HG03139 (cell line): Measurements from ENCODE around the gene FOXK2.

ENCODE experiments used
- ATAC-seq: cut with Tn5 transposase; IDR thresholded peaks from one replicate; pipeline ENCODE4 v1.9.1; 2021; ENCODE audit not compliant: unreplicated experiment

Gene FOXK2

DNA sequence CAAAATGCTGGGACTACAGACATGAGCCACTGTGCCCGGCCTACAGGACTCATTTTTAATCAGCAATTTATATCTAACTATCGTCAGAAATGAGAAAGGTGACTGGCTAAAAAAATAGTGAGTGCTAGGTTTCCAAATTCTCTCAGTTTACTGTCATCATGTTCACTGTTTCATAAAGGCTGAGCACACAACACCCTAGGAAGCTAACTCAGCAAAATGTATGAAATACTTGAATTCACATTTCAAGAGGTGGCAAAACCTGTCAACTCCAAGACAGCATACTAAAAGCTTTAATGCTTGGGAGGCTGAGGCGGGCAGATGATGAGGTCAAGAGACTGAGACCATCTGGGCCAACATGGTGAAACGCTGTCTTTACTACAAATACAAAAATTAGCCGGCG lies 112.0 kb downstream of the FOXK2 start:
- no peak for ATAC-seq

DNA sequence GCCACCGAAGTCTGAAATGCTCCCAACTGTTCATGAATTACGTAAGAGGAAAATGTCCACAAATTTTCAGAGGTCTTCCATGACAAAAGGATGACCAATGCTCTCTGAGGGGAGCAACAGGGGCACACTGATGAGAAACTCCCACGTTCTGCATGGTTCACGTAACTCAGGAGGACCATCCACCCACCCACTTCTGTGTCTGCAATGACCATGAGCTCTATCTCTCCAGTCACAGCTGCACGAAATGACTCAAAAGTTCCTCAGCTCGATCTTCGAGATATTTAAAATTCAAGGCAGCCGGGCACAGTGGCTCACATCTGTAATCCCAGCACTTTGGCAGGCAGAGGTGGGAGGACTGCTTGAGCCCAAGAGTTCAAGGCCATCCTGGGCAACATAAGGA lies 112.9 kb downstream of the FOXK2 start:
- no peak for ATAC-seq

DNA sequence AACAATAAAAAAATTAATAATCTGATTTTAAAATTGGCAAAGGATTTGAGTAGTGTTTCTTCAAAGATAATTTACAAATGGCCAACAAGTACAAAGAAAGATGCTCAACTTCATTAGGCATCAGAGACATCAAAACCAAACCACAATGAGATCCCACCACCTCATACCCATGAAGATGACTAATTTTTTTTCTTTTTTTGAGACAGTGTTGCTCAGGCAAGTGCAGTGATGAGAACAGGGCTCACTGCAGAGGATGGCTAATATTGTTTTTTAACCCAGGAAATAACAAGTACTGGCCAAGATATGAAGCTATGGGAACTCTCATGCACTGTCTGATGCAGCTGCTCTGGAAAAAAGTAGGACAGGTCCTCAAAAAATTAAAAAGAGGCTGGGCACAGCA lies 113.8 kb downstream of the FOXK2 start:
- no peak for ATAC-seq

DNA sequence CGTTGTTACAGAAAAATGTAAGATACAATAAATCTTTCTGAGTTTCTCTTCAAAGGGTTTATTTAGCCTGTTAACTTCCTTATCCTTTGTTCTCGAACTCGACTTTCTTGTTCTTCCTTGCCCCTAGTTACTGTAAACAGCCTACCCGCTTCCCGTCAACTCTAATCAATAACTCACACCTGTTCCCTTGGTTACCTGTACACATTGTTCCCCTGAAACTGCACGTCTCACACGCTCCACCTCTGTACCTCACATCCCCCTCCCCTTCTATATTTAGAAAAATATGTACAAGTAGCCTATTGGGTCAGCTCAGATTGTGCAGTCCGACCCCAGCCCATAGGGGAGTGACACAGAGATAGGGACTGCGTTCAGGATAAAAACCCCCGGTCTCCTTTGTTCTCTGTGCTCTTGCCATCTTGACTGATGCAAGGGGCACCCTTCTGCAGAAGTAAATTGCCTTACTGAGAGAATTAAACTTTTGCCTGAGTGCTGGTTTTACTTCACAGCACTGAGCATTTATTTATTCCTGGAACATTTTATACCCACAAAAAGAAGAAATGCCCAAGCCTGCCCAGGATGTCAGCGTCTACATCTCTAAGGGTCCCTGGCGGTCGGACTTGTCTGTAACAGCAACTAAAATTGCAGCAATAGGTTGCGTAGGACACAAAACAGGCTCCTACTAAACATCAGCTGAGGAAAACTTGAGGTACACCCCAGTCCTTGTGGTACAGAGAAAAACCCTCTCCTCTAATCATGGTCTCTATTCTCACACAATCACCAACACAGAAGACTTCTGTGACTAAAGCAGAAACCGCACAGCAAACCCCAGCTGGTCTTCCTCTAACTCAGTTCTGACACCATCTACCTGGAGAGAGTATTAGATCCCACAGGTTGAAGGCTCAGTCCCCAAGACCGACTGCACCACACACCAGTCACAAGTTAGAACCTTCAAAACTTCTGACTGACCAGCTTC lies 117.4 kb downstream of the FOXK2 start:
- no peak for ATAC-seq

DNA sequence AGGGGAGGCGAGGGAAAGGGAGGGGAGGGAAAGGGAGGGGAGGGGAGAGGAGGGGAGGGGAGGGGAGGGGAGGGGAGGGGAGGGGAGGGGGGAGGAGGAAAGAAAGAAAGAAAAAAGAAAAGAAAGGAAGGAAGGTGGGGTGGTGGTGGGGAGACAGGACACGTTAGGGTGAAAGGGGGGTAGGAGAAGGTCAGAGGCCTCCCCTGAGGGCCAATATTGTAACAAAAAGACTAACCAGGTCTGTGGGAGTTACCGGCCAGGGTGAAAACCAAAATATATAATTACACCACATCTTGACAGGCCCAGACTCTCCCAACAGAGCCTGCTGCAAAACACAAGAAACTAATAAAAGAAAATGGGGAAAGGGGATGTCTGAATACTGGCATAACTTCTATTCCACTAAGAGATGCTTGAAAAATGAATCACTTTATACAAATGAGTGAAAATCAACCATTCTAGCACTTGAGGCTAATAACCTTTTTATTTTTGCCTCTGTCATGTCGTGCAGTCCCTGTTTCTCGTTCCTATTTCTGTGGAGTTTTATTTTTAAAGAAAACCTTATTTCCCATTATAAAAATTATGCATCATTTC lies 118.7 kb downstream of the FOXK2 start:
- ATAC-seq, result no peak

DNA sequence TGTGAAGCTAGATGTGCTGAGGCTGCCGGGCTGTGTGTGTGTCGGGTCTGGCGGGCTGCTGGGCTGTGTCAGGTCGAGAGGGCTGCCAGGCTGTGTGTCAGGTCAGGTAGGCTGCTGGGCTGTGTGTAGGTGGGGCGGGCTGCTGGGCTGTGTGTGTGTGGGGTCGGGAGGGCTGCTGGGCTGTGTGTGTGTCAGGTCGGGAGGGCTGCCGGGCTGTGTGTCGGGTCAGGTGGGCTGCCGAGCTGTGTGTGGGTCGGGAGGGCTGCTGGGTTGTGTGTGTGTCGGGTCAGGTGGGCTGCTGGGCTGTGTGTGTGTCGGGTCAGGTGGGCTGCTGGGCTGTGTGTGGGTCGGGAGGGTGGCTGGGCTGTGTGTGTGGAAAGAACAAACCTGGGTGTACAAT lies 120.1 kb downstream of the FOXK2 start:
- ATAC-seq, result no peak

DNA sequence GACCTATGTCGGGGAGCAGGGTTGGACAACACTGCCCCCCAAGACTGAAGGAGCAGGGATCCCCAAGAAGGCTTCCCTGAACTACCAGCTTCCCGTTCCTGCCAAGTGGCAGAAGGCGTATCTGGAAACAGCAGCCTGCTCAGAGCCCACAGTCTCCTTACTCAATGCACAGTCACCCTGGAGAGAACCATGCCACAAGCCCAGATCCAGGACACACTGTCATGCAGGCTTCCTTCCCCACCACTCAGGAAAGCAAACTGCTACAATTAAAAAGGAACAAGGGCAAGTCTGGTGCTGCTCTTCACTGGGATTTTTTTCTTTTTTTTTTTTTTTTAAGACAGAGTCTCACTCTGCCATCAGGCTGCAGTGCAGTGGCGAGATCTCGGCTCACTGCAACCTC lies 120.5 kb downstream of the FOXK2 start:
- no peak for ATAC-seq

DNA sequence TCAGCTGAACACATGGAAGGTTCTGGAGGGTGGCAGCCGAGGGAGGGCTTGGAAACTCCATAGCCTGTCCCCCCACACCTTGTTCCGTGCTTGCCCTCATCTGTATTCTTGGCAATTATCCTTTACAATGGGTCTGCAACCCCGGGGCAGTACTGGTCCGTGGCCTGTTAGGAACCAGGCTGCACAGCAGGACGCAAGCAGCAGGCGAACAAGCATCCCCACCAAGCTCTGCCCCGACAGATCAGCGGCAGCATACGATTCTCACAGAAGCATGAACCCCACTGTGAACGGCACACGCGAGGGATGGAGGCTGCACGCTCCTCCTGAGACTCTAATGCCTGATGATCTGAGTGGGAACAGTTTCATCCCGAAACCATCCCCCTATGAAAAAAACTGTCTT lies 122.5 kb downstream of the FOXK2 start:
- no peak for ATAC-seq

DNA sequence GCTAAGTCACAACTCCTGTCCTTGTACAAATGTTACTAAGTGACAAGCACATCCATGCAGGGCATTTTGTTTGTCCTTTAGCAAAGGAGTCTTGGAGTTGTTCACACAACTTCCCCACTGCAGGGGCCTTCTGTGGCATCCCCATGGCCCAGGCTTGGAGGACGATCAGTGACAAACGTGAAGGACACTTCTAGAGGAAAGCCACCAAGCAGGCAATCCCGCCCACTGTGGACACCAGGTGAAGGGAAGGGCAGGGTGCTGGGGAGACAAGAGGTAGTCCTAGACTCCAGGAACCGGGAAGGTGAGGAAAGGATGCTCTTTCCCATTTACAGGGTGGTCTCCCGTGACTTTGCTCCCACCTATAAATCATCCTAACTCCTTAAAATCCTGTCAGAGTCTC lies 124.6 kb downstream of the FOXK2 start:
- no peak for ATAC-seq

DNA sequence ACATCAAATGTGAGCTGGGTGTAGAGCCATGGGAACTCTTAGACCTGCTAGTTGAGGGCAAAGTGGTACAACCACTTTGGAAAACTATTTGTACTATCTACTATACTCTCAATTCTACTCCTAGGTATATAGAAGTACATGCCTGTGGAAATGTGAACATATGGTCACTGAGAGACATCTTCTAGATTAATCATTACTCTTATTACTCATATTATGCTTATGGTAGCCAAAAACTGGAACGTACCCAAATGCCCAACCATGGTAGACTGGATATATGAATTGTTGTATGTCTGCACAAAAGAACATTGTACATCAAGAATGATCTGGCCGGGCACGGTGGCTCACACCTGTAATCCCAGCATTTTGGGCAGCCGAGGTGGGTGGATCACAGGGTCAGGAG lies 126.0 kb downstream of the FOXK2 start:
- ATAC-seq, result no peak

DNA sequence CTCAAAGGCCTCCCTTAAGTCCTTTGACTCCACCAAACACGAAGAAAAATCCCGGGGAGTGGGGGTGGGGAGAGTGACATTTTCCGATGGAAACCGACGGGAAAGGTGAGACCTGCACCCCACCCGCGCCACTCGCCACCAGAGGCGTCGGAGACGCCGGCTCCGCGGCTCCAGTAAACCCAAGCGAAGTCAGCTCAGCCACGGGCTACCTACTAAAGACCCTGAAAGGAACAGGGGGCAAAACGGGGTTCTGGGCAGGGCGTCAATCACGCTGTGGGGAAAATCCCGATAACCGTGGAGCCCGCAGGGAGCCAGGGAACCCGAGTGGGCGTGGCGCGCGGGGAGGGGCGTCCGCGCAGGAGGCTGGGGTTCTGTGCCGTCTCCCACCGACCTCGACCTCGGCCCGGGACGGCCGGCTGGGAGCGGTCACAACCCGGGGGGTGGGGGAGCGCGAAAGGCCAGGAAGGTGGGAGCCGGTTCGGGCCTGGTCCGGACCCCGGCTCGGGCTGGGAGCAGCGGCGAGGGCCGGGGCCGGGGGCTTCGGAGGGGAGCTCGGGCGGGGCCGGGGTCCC lies 128.1 kb downstream of the FOXK2 start:
- ATAC-seq, result peak; percentile 14

DNA sequence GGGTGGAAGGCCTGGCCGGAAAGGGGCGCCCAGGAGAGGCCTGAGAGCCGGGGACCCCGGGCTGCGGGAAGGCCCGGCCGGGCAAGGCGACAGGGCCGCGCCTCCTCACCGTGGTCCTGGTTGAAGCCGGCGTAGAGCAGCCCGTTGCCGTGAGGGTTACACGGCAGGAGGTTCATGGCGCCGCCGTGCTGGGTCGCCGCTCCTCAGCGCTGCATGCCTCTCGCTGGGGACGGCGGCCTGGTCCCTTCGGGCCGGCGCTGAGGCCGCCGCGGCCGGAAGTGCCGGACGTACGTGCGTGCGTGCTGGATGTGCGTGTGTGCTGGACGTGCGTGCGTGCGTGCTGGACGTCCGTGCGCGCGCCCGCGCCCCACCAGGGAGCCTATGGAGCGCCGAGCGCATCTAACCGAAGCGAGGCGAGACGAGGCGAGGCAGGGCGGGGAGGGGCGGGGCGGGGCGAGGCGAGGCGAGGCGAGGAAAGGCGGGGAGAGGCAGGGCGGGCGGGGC lies 128.7 kb downstream of the FOXK2 start, which contains the start of gene WDR45B:
Gene WDR45B, minus strand, starts transcription at position 280 of the 504 bp plus-strand sequence. Its CDS starts 104 bp downstream, at position 176.
- ATAC-seq, result peak; percentile 82

DNA sequence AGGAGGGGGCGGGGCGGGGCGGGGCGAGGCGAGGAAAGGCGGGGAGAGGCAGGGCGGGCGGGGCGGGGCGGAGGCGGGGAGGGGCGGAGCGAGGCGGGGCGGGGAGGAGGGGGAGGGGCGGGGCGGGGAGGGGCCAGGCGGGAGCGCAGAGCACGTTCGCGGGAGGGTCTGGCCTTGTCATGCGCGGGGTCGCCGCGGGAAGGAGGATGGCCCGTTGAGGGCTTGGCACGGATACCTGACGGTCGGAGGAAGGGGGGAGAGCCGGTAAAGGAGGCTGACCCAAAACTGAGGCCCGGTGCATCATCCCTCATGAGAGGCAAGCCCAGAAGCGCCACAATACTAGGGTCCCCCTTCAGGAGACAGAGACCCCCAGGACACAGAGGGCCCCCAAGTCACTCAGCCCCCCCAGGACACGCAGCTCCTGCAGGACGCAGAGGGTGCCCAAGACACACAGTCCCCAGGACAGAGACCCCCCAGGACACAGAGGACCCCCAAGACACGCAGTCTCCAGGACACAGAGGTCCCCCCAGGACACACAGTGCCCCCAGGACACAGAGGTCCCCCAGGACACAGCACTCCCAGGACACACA lies 129.3 kb downstream of the FOXK2 start:
- ATAC-seq, result no peak

DNA sequence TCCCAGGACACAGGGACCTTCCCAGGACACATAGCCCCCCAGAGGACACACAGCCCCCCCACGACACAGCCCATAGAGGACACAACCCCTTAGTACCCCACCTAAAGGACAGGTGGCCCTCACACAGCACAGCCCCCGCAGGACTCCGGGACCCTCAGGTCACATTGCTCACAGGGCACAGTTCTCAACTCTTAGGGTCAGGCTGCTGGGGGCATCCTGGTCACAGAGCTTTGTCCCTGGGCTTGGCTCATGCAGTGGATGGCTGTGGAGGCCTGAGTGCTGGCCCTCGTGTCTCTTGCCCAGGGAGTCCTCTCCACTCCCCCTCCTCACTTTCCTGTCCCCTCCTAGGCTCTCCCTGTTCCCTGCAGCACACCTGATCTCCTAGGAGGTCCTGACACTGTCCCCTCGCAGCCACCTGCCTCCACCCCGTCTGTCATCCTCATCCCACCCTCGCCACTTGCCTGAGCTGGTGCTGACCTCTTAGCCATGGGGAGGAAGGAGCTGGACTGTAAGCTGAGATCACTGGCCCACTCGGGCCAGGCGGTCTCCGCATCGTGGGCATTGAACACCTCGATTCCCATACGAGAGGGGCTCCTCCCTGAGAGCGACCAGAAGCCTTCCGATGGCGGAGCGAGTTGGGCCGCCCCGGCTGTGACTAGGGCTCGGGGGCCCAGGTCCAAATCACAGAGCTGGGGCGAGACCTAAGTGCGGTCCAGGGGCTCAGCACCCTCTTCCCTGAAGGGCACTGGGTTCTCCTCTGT lies 130.1 kb downstream of the FOXK2 start:
- no peak for ATAC-seq

DNA sequence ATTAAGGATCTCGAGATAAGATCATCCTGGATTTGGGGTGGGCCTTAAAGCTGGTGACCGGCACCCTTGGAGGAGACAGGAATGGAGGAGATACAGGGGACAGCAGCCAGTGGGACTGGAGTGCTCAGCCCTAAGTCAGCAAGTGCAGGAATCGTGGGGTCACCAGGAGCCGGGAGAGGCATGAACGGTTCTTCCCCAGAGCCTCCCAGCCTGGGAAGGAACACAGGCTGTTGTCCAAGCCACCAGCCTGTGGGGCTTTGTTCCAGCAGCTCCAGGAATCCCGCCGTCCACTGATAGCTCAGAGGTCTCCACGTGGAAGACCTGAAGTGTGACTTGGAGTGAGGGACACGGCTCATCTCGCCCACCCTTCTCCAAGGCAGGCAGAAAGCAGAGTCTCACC lies 131.2 kb downstream of the FOXK2 start:
- ATAC-seq, result no peak

DNA sequence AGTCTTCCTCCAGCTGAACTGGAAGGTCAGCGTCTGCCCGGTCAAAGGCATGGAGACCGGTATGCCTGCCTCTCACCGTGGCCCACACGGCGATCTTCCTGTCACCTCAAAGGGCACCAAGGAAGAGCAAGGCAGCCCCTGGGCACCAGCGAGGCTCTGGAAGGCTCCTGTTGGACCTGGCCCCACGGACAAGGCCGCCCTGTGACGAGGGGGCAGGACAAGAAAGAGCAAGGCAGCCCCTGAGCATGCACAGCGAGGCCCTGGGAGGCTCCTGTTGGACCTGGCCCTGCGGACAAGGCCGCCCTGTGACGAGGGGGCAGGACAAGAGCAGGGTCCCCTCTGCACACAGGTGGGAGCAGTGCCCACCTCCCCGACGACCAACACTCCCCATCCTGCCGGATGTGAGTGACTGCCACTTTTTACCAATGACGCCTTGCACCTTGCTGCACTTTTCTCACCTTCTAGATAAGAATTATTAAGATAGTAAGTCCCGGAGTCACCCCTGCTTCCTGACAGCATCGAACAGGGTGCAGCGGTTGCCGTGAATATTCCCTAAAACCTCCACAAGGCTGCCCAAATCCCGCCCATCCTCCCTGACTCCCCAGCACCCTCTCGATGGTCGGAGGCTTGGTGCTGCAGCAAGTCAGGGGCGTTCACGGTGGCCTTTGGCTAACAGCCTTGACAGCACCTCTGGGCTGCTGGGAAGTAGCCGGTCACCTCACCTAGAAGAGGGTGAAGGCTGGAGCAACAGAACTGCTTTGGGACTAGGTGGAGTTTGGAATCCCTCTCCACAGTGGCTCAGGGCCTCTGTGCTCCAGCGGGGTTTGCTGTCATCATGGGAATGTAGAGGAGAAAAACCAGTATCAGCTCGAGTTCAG lies 134.4 kb downstream of the FOXK2 start:
- no peak for ATAC-seq
